Left renal cortex interstitium (tissue), 4 donors: ENCODE results near the gene PRSS50. TPM values are rescaled to one million over a fixed set of nuclear protein-coding genes. Genes with fewer than 3 reads are reported as not detected.

Source experiments
- DNase-seq, 4 donors: peaks; one replicate each; pipeline ENCODE4 v3.0.0-alpha.2; 2013; ENCODE audit warnings: low read depth in 4 of 4, low spot score in 2 of 4, missing footprints in 1 of 4
- polyA plus RNA-seq, 4 donors: library from polyadenylated mRNA; unstranded; fragments of 120-200 nt; gene quantifications; one replicate each; pipeline ENCODE4 v1.2.1, GENCODE V29; 2013; ENCODE audit not compliant: insufficient read length in 4 of 4

Gene PRSS50
- polyA plus RNA-seq, 4 donors: 1.1 to 5.8 (median 2.5) TPM

DNA sequence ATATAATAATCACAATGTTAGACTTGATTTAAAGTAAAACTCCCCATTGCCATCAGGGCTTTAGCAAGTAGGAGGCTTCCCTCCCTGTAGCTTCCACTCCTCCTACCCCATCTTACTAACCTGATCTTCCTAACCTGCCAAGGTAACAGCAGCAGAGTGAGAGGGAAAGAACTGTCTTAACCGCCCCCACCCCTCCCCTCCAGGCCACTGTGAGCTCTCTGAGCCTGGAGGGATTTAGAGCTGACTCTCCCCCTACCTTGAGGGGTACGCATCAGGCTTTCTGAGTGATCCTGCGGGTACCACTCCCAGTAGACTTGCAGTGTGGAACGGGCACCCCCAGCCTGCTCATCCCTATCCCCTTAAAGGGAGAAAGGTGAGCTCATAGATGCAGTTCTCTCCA, 11.4 kb upstream of the PRSS50 start:
- no peak for DNase-seq

DNA sequence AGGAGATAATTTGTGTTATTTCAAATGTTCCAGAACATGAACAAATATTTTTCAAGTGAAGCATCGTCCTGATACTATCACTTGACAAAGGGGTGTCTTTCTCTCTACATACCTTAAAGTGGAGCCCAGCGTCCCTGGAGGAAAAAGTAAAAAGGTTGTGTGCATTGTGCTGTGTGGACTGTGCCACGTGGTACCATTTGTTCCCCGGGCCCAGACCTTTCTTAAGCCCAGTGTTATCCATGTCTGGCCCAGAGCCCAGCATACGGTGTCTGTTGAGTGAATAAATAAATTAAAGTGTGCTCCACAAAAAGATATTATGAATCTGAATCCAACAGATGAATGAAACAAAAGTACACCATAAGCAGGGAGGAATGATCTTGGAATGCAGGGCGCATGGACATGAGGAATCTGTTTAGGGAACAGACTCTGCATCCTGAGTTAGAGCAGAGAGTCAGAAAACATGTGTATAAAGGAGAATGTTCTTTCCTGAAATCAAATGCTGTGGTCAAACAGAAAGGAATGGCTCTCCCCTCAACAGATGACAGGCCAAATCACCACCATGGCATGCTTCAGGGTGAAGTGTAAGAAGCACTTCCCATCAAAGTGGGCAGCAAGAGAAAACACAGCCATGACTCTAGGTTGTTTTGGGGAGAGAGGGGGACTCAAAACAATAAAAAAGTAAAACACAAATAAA, 8.1 kb upstream of the PRSS50 start:
- no peak for DNase-seq

- no peak for DNase-seq
Observed at GRCh38 chr3:46724424-46724823, 6.8 kb upstream of the PRSS50 start.

- DNase-seq: no peak
Observed at GRCh38 chr3:46722443-46722842, 4.8 kb upstream of the PRSS50 start.

- no peak for DNase-seq
Observed at GRCh38 chr3:46721009-46721408, 3.3 kb upstream of the PRSS50 start.

DNA sequence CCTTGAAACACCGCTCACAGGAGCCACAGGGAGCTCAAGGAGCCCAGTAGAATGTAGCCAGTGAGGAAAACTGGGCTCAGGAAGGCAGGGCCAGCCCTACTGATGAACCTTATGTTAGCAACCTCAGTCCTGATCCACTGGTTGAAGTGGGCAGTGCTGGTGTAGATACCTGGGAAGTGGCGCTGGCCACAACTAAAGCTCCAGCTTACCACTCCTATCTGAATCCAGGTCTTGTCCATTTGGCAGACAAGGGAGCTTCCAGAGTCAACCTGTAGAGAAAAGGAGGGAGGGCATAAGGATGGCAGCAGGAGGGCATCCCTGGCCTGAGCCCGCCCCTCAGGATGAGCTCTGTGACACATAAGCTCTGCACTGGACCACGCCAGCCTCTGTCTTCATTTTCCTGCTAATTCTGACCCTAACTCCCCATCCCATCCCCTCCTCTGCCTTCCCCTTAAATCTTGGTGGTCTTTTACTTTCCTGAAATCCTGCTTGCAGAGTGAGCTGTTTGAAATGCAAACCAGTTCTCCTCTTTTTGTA, 2.1 kb upstream of the PRSS50 start:
- DNase-seq: no peak

- no peak for DNase-seq
Observed at GRCh38 chr3:46719044-46719565, 1.4 kb upstream of the PRSS50 start.

GRCh38 chr3:46716461-46717441, 918 bp downstream of the PRSS50 start:
- no peak for DNase-seq

DNA sequence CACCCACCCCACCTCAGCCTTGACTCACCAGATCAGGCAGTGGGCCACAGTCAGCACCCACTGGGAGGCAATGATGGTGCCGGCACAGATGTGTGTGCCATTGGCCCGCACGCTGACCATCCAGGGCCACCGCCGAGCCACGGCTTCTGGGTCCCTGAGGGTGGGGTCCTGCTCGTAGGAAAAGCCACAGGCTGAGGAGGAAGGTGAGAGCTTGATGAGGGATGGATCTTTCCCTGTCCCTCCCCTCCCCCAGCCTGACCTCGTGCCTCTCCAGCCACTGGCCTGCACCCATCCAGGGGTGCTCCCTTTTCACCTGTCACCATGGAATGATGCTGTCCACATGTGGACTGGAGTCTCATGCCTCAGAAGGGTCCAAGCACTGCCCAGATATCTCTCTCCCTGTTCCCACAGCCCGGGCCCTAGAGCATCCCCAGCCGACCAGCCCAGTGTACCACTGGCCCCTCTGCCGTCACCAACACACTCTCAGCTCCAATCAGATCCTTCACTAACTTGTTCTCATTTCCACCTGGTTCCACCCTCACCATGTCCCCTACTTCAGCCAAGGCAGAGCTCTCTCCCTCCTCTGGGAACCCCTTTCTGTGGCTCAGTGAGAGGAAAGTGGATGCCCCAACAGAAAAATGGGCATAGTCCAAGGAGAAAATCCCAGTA, 2.0 kb downstream of the PRSS50 start:
- DNase-seq: no peak

DNA sequence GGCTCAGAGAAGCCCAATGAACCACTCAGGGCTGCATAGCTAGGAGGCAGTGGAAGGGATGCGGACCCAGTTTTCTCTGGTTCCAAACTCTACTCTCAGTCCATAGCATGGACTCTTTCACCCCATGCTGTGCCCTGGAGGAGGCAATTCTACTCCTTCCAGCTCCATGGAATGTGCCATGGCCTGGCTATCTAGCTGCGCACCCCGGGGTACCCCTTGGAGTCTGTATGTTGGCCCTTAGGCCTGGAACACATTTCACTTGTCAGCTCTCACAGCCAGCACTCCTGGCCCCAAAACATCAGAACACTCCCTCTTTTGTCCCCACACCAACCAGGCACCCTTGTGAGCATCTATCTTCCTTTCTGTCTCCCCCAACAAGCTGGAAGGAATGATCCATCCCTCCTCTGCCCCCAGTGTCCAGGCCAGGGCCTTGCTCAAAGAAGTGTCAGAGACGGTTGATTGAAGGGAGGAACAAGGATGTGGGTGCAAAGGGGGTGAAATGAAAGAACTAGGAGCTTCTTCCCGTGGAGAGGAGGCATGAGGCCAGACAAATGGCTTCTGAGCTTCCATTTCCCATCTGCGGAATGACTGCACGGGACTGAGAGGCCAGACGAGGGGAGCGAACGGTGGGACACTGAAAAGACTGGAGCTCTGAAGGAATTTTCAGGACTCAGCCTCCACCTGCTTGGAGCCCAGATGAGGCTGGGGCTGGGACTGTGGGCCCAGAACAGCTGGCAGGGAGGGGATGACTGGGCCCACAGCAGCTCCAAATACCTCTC, 2.8 kb downstream of the PRSS50 start:
- no peak for DNase-seq

DNA sequence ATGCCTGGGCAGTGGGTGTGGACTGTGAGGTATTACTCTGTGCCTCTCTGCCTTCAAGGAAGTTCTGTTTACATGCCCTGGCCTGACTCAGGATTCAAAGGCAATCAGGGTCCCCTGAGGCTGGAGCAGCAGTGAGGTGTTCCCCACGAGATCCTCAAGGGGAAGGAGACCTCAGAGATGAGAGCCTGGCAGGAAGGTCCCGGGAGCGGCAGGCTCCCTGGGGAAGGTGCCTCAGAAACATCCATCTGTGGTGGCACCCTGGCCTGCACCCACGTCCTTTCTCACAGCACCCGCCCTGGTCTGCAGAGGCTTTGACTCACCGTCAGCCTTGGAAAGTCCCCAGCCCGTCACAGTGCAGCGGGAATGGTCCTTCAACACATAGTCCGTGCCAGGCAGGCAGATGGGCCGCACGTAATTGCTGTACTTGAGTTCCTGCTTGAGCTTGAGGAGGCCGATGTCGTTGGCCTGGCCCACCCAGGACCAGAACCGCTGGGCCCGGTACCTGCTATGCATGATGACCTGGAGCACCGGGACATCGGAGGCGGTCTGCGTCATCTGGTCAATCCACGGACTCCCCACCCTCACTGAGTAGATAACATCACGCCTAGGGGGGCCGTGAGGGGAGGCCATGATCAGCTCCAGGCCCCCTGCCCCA, 3.6 kb downstream of the PRSS50 start:
- no peak for DNase-seq

- DNase-seq: no peak
Observed at GRCh38 chr3:46713050-46713897, 4.4 kb downstream of the PRSS50 start.

GRCh38 chr3:46712191-46713049, 5.2 kb downstream of the PRSS50 start:
- DNase-seq: no peak

- DNase-seq: no peak
Observed at GRCh38 chr3:46711760-46712159, 5.9 kb downstream of the PRSS50 start.

DNA sequence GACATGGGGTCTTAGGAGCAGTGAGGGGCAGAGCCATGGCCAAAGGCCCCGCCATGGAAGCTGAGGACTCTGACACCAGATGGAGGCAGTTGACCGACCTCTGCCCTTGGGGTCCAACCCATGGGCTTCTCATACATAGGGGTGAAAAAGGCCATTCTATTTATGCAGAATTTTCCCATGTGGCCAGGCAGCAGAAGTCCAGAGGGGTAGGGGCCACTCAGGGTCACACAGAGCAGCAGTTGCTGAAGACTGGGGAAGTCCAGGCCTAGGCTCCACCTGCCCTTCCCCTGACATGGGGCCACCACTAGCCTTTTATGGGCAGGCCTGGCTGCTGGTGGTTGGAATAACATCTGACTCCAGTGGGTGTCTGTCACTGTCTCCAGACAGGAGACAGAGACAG, 6.4 kb downstream of the PRSS50 start:
- DNase-seq: no peak

- DNase-seq: no peak
Observed at GRCh38 chr3:46710671-46711295, 6.9 kb downstream of the PRSS50 start.

DNA sequence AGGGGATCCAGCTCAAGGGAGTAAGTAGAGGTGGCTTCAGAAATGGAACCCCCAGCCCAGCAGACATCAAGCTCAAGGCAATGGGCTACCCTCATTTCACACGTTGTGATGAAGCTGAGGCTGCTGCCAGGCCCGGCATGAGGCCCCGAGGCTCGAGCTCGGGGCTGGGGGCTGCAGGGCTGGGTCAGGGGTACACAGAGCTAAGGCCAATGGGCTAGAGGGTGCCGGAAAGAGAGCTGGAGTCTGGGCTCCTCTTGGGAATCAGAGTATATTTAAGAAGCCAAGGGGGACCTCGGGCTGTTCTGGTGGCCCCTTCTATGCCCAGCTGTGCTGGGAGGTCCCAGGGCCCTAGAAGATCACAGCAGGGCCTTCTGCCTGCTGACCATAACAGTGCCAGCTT, 7.4 kb downstream of the PRSS50 start:
- DNase-seq: no peak
